Measurements from ENCODE around the gene B3GALT5.

GRCh38 chr21:39657091-39657689, 44.5 kb downstream of the B3GALT5 start:
- TF ChIP-seq CTCF (conservative IDR thresholded peaks at IDR 0.05; ENCODE audit: low read depth, low read length) (no peak), EZH2 (IDR thresholded peaks at IDR 0.05; ENCODE audit: low read length, unreplicated experiment) (no peak)

Measured in PC-3 (cell line).